C4-2B (cell line): ENCODE measurements around the gene CFB.

Experiments
- ZFX ChIP-seq: fragments of 450-650 bp; IDR thresholded peaks from 2 replicates; pipeline ENCODE4 v1.6.1; 2017
- TF ChIP-seq, protein P1 (sequence below): fragments of 450-650 bp; conservative IDR thresholded peaks from 2 replicates; pipeline ENCODE4 v1.5.1; 2017; ENCODE audit warnings: mild to moderate bottlenecking

- TF ChIP-seq, protein P1, sequence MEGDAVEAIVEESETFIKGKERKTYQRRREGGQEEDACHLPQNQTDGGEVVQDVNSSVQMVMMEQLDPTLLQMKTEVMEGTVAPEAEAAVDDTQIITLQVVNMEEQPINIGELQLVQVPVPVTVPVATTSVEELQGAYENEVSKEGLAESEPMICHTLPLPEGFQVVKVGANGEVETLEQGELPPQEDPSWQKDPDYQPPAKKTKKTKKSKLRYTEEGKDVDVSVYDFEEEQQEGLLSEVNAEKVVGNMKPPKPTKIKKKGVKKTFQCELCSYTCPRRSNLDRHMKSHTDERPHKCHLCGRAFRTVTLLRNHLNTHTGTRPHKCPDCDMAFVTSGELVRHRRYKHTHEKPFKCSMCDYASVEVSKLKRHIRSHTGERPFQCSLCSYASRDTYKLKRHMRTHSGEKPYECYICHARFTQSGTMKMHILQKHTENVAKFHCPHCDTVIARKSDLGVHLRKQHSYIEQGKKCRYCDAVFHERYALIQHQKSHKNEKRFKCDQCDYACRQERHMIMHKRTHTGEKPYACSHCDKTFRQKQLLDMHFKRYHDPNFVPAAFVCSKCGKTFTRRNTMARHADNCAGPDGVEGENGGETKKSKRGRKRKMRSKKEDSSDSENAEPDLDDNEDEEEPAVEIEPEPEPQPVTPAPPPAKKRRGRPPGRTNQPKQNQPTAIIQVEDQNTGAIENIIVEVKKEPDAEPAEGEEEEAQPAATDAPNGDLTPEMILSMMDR: no peak
- TF ChIP-seq ZFX: no peak
Measured at GRCh38 chr6:31945507-31946369, at the start of gene CFB.
